Medulla oblongata (tissue), 1 donor: ENCODE data around the gene TBC1D8.
A peak's percentile ranks its signal among the peaks of the same experiment; 100 is the strongest.

Source experiments
- DNase-seq: peaks from one replicate; pipeline ENCODE4 v3.0.0-alpha.2; 2015; ENCODE audit errors: extremely low spot score

Gene TBC1D8

GRCh38 chr2:101162561-101163330 lies 11.6 kb upstream of the TBC1D8 start:
- DNase-seq: no peak

- no peak for DNase-seq
These were observed 10.5 kb upstream of the TBC1D8 start for GRCh38 chr2:101161658-101162057.

DNA sequence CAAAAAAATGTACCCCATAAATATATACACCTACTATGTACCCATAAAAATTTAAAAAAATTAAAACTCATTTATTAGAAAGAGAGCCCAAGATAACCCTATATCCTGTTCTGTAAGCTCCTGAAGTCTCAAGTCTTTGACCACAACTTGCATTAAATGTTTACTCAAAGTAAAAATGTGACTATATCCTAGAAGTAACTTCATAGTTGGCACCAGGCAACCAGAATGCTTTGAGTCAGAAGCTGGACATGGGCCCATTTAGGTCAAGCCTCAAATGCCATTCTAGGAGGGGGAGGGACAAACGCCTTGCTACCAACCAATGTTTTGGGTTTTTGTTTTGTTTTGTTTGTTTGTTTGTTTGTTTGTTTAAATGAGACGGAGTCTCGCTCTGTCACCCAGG lies 9.3 kb upstream of the TBC1D8 start:
- DNase-seq: no peak

GRCh38 chr2:101159526-101159925 lies 8.3 kb upstream of the TBC1D8 start:
- no peak for DNase-seq

- DNase-seq: no peak
These were observed 6.1 kb upstream of the TBC1D8 start for GRCh38 chr2:101157272-101157671.

- DNase-seq: no peak
These were observed 2.6 kb upstream of the TBC1D8 start for GRCh38 chr2:101153787-101154186.

GRCh38 chr2:101153077-101153707 lies 2.0 kb upstream of the TBC1D8 start:
- no peak for DNase-seq

GRCh38 chr2:101152272-101153076 lies 1.3 kb upstream of the TBC1D8 start:
- DNase-seq: peak; percentile 80

DNA sequence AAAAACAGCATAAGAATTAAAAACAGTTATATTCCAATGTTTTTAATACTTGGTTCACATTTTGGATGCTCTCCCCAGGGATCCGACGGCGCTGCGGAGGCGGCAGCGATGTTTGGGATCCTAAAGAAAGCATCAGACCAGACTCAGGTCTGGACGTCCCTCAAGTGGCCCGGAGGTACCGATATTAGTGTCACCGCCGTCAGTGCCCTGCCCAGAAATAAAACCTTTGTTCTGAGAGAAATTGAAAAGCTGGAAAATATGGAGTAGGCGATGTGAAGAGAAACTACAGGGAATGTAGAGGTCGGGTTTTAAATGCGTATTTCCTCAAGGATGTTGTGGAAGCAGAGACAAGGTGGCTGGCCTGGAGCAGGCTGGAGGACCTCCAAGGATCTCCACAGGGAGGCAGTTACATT lies 683 bp upstream of the TBC1D8 start:
- peak; percentile 13 for DNase-seq

GRCh38 chr2:101150306-101151145 lies 656 bp downstream of the TBC1D8 start:
- DNase-seq: no peak

- DNase-seq: no peak
These were observed 1.7 kb downstream of the TBC1D8 start for GRCh38 chr2:101149241-101150192.

- DNase-seq: no peak
These were observed 2.4 kb downstream of the TBC1D8 start for GRCh38 chr2:101148777-101149176.

DNA sequence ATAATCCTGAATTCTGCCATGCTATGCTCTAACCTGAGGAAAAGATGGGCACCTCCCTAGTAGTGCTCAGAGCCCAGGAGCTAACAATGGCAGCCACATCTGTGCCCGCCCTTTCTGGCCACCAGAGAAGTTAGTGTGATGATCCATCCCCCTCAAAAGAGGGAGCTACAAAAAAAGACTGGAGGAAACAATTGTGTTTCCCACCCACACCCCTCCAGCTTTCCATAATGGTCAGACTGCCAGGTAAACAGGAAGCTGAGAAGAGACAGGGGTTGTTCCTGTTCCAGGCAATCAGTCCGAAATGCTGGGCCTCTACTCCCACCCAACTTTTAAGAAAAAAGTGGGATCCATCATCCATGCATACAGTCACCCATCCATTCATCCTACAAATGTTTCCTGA lies 3.2 kb downstream of the TBC1D8 start:
- no peak for DNase-seq

DNA sequence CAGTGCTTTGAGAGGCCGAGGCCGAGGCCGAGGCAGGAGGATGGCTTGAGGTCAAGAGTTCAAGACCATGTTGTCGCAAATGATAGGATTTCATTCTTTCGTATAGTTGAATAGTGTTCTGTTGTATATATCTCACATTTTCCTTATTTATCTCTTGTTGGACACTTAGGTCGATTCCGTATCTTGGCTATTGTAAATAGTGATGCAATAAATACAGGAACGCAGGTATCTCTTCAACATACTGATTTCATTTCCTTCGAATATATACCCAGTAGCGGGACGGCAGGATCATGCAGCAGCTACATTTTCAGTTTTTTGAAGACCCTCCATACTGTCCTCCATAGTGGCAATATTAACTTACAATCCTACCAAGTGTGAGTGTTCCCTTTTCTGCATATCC lies 4.1 kb downstream of the TBC1D8 start:
- no peak for DNase-seq

- DNase-seq: no peak
These were observed 4.6 kb downstream of the TBC1D8 start for GRCh38 chr2:101146535-101146934.

- no peak for DNase-seq
These were observed 5.8 kb downstream of the TBC1D8 start for GRCh38 chr2:101145406-101145805.

DNA sequence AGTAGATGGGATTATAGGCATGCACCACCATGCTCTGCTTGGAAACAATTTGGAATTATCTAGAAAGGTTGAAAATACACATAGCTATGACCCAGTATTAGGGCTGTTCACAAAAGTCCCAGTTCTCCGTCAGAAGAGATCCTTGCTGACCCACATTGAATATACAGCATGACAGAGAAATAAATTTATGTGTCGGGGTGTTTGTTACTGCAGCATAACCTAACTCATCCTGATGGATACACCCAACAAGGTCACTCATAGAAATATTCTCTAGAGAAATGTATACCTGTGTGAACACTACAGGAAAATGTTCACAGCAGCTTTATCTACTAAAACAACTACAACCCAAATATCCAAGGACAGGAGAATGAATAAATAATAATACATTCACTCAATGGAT lies 9.0 kb downstream of the TBC1D8 start:
- no peak for DNase-seq

- DNase-seq: no peak
These were observed 10.1 kb downstream of the TBC1D8 start for GRCh38 chr2:101140978-101141655.

GRCh38 chr2:101140237-101140636 lies 10.9 kb downstream of the TBC1D8 start:
- no peak for DNase-seq

DNA sequence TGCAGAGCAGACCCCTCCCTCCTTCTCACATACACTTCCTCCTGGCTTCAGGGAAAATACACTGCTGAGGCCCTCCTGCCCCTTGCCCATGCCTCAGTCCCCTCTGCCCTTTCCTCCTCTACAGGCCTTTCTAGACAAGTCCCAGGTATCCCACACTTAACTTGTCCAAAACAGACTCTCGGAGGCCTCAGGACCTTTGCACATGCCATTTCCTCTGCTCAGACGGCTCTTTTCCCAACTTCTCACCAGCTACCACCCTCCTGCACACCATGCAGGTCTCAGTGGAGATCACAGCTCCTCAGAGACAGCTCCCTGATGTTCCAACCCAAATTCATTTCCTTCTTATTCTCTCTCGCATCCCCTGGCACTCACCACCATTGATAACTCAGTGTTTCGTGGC lies 11.7 kb downstream of the TBC1D8 start:
- no peak for DNase-seq
